Measurements from ENCODE around the gene NCK1. TPM values are rescaled to one million over a fixed set of nuclear protein-coding genes. Genes with fewer than 3 reads are reported as not detected.
"Not testable (repeated sequence)": the region's sequence is repeated elsewhere in the genome, so short reads cannot be mapped to it uniquely, and the experiment has no call there.

The NCK1 gene
- polyA plus RNA-seq, 4 donors = 36.6 to 51.7 (median 38.6) TPM

DNA sequence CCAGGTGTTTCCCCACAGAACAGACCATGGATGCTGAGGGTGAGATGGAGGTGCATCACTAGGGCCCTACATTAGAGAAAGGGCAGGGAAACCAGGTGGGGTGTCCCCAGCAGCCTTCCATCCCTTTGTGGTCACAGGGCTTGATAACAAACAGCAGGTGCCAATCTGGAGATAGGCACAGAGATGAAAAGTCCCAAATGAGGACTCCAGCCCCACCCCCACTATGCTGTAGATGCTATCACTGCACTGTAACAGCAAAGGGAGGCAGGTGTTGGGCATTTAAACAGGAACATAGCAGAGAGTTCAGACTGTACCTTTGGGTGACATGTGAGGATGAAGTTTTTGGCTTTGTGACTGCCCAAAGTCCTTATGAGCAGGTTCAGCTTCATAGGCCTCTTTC is 117.2 kb downstream of the NCK1 start:
- no peak for DNase-seq (ENCODE audit: low read depth in 4 of 4, low spot score in 2 of 4)

- no peak for DNase-seq (ENCODE audit: low read depth in 4 of 4, low spot score in 2 of 4)
These were observed 117.7 kb downstream of the NCK1 start for GRCh38 chr3:136979684-136980083.

- no peak for DNase-seq (ENCODE audit: low read depth in 4 of 4, low spot score in 2 of 4)
These were observed 120.0 kb downstream of the NCK1 start for GRCh38 chr3:136982033-136982432.

GRCh38 chr3:136982520-136983138 is 120.6 kb downstream of the NCK1 start:
- DNase-seq (ENCODE audit: low read depth in 4 of 4, low spot score in 2 of 4) = peak in 2 of 4 donors; percentile 19

DNA sequence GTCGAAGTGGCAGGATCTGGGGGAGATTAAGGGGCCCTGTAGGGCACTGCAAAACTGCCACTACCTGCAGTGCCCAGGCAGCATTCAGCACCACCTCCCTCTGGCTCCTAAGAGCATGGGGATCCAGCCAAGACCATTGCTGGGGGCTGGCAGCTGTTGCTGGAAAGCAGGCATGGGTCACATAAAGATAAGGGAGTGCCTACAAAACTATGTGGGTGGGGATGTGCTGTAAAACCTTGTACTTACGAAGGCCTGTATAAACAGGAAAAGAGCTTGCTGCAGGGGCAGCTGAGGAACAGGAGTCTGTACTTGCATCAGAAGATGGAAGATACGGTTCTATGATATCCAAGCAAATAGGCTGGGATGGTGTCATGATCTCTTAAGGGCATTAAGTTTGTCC is 122.8 kb downstream of the NCK1 start:
- DNase-seq (ENCODE audit: low read depth in 4 of 4, low spot score in 2 of 4) = no peak

- DNase-seq (ENCODE audit: low read depth in 4 of 4, low spot score in 2 of 4) = not testable (repeated sequence)
These were observed 125.5 kb downstream of the NCK1 start for GRCh38 chr3:136987398-136987980.

- DNase-seq (ENCODE audit: low read depth in 4 of 4, low spot score in 2 of 4) = no peak
These were observed 126.6 kb downstream of the NCK1 start for GRCh38 chr3:136988651-136989050.

- no peak for DNase-seq (ENCODE audit: low read depth in 4 of 4, low spot score in 2 of 4)
These were observed 127.9 kb downstream of the NCK1 start for GRCh38 chr3:136989781-136990524.

DNA sequence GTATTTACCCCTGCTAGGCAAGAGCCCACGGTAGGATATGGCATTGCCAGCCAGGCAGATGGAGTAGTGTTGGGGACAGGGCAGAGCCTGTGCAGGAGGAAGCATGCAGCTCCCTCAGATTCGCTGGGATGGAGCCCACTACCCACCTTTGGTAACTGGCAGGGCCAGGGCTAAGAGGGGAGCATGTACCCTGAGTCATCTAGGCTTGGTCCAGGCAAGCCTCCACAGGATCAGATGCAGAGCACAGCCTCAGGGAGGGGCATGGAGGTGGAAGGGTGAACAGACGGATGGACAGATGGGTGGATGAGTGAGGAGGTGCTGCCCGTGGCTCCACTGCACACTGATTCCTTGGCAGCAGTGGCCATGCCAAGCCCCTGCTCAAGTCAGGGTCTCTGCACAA is 128.8 kb downstream of the NCK1 start:
- DNase-seq (ENCODE audit: low read depth in 4 of 4, low spot score in 2 of 4) = no peak

DNA sequence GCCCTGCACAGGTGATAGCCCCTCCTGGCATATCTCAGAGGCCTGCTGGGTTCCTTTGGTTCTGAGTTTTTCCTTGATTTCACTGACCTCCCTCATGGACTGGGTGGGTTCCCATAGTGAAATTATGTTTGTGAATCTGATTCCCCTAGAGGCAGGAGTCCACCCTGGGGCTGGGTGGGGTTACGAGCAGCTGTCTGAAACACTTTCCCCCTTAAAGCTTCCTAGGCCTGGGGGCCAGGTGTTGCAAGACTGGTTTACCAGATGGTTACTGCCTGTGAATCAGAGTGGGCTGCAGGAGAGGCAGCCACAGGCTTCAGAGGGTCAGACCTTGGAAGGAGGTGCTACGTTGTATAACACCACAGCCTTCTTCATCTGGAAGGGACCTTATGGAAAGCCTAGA is 130.1 kb downstream of the NCK1 start:
- no peak for DNase-seq (ENCODE audit: low read depth in 4 of 4, low spot score in 2 of 4)

DNA sequence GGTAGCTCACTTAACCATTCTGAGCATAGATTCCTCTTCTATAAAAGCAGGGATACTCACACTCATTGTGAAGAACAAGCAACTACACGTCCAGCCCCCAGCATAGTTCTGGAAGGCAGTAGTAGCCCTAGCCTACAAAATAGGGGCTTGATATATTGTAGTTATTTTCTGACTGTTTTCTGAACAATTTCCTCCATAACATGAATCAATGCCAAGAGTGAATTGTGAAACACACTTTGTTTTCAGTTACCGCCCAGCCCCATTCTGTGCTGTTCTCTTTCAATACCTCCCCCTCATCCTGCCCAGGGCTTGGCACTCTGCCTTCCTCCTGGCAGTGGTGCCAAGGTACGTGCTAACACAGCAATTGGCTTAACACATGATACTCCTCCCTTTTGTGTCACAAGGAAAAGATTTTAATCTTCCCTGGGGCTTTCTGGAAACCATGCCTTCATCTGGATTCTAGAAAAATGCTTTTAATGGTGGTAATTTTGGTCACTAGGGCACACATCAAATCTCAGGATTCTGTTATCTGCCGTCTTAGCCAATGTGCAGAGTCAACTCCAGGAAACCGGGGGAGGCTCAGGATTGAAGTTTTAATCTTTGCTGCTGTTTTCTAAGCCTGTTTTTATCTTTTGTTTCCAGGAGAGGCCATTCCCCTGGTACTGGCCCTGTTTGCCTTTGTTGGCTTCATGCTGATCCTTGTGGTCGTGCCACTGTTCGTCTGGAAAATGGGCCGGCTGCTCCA is 132.9 kb downstream of the NCK1 start:
- no peak for DNase-seq (ENCODE audit: low read depth in 4 of 4, low spot score in 2 of 4)

GRCh38 chr3:136995652-136996051 is 133.6 kb downstream of the NCK1 start:
- no peak for DNase-seq (ENCODE audit: low read depth in 4 of 4, low spot score in 2 of 4)

Other genes starting within 250 kb of the NCK1 start
- gene STAG1, start 109.8 kb upstream of the NCK1 start, polyA plus RNA-seq (ENCODE audit: insufficient read length in 4 of 4) = 10 to 100 TPM; 46.1 to 53.4 (median 50.0) TPM
- gene SLC35G2, start 43.1 kb upstream of the NCK1 start, polyA plus RNA-seq (ENCODE audit: insufficient read length in 4 of 4) = 10 to 100 TPM in 1 of 4 donors, 1 to 10 TPM in 3; 2.8 to 10.3 (median 4.5) TPM
- gene IL20RB, start 95.8 kb downstream of the NCK1 start, polyA plus RNA-seq (ENCODE audit: insufficient read length in 4 of 4) = under 1 TPM; 0.29 to 0.54 (median 0.40) TPM